ENCODE results near the gene SEMA6D.

The SEMA6D gene

GRCh38 chr15:47744496-47744895, 27.2 kb downstream of the SEMA6D start:
- no peak for DNase-seq

DNA sequence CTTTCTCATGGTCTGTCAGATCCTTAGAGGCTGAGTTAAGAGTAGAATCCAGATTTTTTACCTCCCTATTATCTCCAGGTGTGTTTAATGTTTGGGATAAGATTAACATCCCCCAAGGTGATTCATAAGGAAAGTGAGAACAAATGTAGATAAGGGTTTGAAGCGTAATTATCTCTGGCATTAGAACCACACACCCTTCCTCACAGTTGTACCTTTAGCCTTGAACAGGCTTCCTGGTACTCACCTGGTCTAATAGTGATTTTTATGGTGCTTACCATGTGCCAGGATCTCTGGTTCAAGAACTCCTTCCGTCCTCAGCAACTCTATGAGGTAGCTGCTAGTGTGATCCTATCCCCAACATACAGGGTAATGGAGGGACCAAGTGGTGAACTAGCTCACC, 27.7 kb downstream of the SEMA6D start:
- no peak for DNase-seq

- DNase-seq: no peak
Measured at GRCh38 chr15:47746516-47746915, 29.2 kb downstream of the SEMA6D start.

DNA sequence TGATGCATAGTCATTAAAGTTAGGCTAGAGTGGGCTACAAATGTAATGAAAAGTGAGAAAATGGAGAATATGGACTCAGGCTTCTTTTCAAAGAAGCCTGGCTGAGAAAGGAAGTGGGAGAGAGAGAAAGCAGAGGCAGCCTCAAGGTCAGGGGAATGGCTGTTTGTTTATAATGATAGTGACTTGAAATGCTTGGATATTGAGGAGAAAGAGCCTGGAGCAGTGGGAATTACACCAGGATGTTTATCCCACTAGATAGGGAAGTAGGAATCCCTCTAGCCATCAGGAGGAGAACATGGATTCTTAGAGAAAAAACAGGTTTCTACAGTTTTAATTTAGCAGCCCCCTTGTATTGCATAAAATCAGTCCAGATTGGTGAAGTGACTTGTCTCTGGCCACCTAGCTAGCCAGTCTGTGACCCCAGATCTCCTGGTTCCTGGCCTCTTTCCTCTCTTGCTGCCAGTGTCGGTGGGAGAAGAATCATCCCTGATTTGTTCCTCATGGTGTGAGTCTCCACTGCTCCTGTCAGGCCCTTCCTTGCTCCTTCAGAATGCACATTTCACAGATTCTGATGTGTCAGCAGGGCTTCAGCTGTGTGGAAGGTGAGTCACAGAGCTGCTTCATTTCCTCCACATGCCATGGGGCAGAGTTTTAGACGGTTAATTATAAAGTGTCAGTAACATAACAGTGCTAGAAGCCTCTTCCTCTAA, 32.9 kb downstream of the SEMA6D start:
- no peak for DNase-seq

DNA sequence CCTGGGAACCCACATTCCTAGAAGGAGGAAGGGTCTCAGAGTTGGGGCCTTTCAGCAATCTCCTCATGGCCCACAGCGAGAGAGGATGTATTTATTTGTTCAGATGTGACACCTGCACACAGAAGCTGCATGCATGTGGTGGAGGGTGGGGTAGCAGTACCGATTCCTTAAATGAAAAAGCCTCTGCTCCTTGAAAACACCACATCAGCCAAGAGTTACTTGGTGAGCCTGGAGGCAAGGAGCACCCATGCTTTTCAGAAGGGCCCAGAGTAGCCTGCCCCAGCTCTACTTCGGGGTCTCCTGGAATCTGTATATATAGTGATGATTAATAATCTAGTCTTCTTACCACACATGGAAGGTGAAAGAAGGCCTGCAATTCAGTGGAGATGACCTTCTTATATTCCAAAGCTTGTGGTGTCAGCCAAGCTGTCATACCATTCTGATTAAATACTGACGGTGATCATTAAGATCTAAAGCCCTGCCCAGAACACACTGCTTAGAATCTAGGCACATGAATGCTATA, 33.5 kb downstream of the SEMA6D start:
- DNase-seq: no peak

DNA sequence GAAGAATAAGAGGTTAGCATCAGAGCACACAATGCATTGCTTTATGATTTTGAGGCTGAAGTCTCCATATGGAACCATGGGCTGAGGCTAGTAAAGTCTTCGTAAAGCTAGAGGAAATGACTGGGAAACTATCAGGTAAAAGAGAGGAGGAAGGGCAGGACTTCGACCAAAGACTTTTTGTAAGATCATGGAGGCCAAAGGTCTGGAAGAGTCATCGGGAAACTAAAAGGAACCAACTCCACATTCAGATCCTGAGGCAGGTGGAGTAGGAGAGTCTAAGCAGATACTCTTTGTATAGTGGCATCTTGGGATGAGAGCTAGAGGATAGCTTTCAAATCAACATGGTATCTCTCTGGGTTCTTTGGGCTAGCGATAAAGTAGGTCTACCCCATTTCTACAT, 36.3 kb downstream of the SEMA6D start:
- no peak for DNase-seq

GRCh38 chr15:47754312-47754711, 37.0 kb downstream of the SEMA6D start:
- no peak for DNase-seq

DNA sequence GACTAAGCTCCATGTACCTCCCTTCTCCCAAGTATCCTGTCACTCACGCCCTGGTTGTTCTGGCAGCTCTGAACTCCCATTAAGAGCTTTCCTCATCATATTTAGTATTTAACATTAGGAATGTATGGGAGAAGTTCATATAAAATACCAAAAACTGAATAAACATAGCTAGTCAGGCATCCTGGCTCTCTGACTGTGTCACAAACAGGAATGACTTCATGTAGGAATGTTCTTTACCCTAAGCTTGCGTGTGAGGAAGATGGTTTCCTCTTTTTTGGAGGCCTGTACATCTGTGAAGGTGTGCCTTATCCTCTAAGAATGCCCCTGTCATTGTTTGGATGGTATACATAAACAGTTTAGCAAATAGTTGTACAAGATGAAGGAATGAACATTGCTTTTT, 38.6 kb downstream of the SEMA6D start:
- DNase-seq: no peak

DNA sequence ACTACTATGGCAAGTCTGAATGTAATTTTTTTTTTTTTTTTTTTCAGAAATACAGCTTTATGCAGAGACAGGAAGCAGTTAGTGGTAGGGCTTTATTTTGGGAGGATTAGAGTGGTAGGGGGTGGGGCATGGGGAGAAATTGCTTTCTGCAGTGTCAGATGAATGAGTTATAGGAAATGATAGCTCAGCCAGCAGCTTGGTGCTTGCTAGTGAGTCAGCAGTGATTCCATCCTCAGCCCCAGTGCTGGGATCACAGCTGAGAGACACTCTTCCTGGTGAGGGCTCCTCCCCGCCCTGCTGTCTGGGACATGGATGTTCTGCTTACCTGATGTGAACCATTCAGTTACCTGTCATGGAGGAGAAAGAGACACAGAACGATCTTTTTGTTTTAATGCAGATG, 39.6 kb downstream of the SEMA6D start:
- DNase-seq: no peak

DNA sequence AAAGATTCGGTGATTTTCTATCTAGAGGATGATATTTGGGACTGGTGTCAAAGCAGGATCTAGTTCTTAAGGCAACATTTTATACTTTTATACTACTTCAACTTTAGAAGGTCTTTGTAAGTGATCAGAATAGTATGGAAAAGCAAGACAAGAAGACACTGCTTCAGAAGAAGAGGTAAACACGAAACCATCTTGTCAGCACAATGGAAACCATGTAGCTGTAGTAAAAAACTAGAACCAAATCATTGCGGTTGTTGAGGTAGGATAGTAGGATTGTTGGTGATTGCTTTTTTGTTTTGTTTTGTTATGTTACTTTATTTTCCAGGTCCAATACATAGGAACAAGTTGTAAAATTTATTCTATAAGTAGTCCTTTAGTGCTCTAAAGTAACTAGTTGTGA, 40.0 kb downstream of the SEMA6D start:
- no peak for DNase-seq

GRCh38 chr15:47762621-47763020, 45.3 kb downstream of the SEMA6D start:
- no peak for DNase-seq

DNA sequence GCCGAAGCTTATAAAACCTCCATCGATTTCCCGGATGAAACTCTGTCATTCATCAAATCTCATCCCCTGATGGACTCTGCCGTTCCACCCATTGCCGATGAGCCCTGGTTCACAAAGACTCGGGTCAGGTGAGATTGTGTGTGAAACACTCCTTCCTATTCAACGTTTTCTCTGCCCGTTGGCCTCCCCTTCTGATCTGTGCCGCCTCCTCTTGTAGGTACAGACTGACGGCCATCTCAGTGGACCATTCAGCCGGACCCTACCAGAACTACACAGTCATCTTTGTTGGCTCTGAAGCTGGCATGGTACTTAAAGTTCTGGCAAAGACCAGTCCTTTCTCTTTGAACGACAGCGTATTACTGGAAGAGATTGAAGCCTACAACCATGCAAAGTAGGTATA, 47.4 kb downstream of the SEMA6D start:
- DNase-seq: no peak

GRCh38 chr15:47766406-47766805, 49.1 kb downstream of the SEMA6D start:
- no peak for DNase-seq

DNA sequence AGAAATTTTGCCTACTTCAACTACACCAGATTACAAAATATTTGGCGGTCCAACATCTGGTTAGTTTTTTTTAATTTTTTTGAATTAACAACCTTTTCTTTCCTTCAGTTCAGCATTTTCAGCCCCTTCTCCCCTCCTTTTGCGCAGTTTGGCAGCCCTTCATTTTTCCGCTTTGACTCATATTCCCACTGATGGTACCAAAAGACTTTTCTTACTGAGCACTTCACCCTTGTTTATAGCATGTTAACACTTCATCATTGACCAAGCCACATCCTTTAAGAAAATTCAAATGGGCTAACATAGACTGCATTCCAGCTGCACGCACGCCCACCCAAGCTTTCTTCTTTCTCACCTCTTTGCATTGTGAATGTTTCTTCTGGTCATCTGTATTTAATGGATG, 49.7 kb downstream of the SEMA6D start:
- no peak for DNase-seq

- DNase-seq: no peak
Measured at GRCh38 chr15:47768735-47769134, 51.4 kb downstream of the SEMA6D start.

- DNase-seq: no peak
Measured at GRCh38 chr15:47769166-47769565, 51.9 kb downstream of the SEMA6D start.

GRCh38 chr15:47773143-47773542, 55.8 kb downstream of the SEMA6D start:
- DNase-seq: no peak

- DNase-seq: no peak
Measured at GRCh38 chr15:47778263-47778770, 61.0 kb downstream of the SEMA6D start.

- DNase-seq: no peak
Measured at GRCh38 chr15:47780971-47781370, 63.7 kb downstream of the SEMA6D start.

DNA sequence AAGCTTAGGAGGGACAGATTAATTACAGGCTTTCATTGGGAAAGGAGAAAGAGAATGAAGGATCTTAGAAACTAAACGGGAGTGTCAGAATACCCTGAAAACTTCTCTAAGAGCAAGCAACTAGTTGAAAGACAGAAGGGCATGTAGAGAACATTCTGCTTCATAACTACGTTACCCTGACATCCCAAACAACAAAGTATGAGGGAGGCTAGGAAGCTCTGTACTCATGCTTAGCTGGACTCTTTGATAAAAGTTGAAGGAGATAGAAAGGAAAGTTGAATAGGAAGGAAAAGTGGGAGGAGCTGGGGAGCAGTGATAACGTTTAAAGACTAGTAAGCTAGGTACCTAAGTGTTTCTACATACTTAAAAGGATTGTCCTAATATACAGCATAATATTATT, 64.2 kb downstream of the SEMA6D start:
- no peak for DNase-seq

DNA sequence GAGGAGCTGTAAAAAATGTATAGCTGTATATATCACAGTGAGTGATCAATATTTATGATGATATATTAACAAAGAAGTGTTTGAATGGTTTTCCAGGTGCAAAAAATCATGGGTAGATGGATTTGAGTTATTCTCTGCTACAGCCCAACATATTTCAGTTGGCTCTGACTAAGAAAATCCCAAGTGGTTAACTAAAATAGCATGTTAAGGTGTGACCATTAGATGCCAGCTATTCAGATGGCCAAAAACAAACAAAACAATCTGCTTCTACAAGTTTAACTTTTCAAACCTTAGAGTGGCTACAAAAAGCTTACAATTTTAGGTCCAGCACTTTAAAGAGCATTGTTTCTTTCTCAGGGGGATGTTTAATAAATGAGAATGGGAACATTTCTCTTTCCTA, 67.5 kb downstream of the SEMA6D start:
- DNase-seq: no peak

GRCh38 chr15:47786371-47786770, 69.1 kb downstream of the SEMA6D start:
- DNase-seq: no peak

DNA sequence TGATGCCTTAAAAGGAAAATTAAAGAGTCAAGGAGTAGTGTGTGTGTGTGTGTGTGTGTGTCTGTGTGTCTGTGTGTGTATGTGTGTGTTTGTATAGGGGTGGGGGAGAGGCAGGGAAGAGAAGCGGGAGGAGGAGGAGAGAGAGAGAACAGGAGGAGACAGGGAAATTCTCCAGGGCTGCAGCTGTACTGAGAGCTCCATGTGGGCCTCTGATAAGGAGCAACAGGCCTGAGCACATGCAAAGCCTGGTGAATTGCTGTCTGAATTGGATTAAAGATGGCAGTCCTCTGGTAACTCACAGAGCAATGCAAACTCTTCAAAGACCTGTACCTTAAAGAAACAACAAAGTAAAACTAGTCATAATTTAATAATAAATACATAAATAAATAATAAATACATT, 70.6 kb downstream of the SEMA6D start:
- DNase-seq: no peak

DNA sequence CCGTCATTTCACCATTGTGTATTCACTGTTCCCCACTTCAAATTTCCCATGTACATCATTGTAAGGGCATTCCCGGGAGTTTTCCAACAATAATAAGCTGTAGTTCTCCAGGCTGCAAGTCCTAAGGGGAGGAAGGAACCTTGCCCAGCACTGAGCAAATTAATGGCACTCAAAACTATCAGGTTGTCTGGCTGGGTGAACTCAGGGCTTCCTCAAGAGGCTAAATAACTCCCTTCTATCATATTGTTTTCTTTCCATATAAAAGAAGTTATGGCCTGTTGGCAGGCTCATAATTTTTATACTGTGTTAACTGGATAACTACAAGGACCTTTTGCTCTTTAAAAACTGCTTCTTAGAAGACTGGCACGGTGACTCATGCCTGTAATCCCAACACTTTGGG, 71.4 kb downstream of the SEMA6D start:
- DNase-seq: no peak

GRCh38 chr15:47791161-47791560, 73.9 kb downstream of the SEMA6D start:
- no peak for DNase-seq
